ENCODE results near the gene RFTN1. TPM values are rescaled to one million over a fixed set of nuclear protein-coding genes. Genes with fewer than 3 reads are reported as not detected.

Gene RFTN1
- total and polyA plus RNA-seq, 2 of the 8 experiments (the other 6 are each of a cell fraction or from before 2014, with no cell fraction given), result 4.6 to 6.7 TPM

- Histone ChIP-seq H4K5ac (ENCODE audit: insufficient read length, low read depth, low read length) (no peak overlapping the region), H3K4me3 (ENCODE audit: extremely low read depth in 1 of 4, insufficient read depth in 2 of 4, low read depth in 3 of 4, low read length in 4 of 4) (no peak overlapping the region), H2BK12ac (ENCODE audit: low read depth, low read length) (no peak overlapping the region), H3K18ac (ENCODE audit: extremely low read depth, low read length) (no peak overlapping the region), H3K14ac (ENCODE audit: insufficient read length) (no peak overlapping the region), H2BK20ac (ENCODE audit: low read length) (no peak overlapping the region), H3K79me2 (ENCODE audit: control insufficient read depth in 1 of 2, insufficient read depth in 2 of 2, low read length in 2 of 2) (no peaks in the 10 kb centered on the region), H3K36me3 (ENCODE audit: control insufficient read depth in 2 of 4, insufficient read depth in 4 of 4, low read length in 3 of 4) (peaks cover 0 to 13% (median 3%) of the 10 kb centered on the region in 4 experiments; a peak in 4 of 8 replicates), H4K20me1 (replicated peaks in 1 of 2; ENCODE audit: control insufficient read depth in 1 of 2, insufficient read depth in 2 of 2, low read length in 2 of 2) (no peaks in the 10 kb centered on the region), H3K27me3 (replicated peaks in 1 of 4; ENCODE audit: control insufficient read depth in 3 of 4, extremely low read depth in 1 of 4, insufficient read depth in 3 of 4, low read length in 3 of 4) (no peaks in the 10 kb centered on the region), H2BK120ac (replicated peaks; ENCODE audit: low read depth, low read length) (no peak overlapping the region), H3K56ac (replicated peaks; ENCODE audit: insufficient read length, low read depth, low read length) (no peak overlapping the region), H3K23me2 (ENCODE audit: low read depth, low read length) (no peaks in the 10 kb centered on the region), H3K23ac (ENCODE audit: insufficient read length) (no peak overlapping the region), H3K9me3 (ENCODE audit: insufficient read depth in 2 of 2, low read depth in 1 of 2, low read length in 1 of 2) (peaks cover 0 to 4% of the 10 kb centered on the region in 2 experiments; a peak in 2 of 4 replicates), H2BK5ac (ENCODE audit: low read depth, low read length) (no peak overlapping the region), H4K91ac (replicated peaks; ENCODE audit: insufficient read length, low read length) (no peak overlapping the region), H3K79me1 (ENCODE audit: low read depth, low read length) (0 out of 2 replicates have a peak, but pooled peaks cover 2% of the 10 kb centered on the region), H2AFZ (ENCODE audit: low read length) (no peak overlapping the region), H2AK5ac (ENCODE audit: low read depth, low read length) (no peak overlapping the region), H3K9ac (replicated peaks in 1 of 4; ENCODE audit: extremely low read depth in 1 of 4, low read depth in 3 of 4, low read length in 3 of 4) (no peak overlapping the region), H2BK15ac (ENCODE audit: low read length) (no peak overlapping the region), H4K8ac (ENCODE audit: extremely low read depth, insufficient read depth, low read length) (no peak overlapping the region), H3K4ac (replicated peaks; ENCODE audit: insufficient read length, low read depth, low read length) (no peak overlapping the region), H3K27ac (ENCODE audit: low read depth, low read length) (no peak overlapping the region; the same call in 1 of the 2 replicates), H3K4me2 (ENCODE audit: insufficient read depth in 1 of 2, low read depth in 2 of 2, low read length in 2 of 2) (no peak overlapping the region), H3K4me1 (replicated peaks in 1 of 4; ENCODE audit: control insufficient read depth in 3 of 4, insufficient read depth in 4 of 4, low read length in 3 of 4) (peaks cover 0 to 9% (median 3%) of the 10 kb centered on the region in 4 experiments; a peak in 3 of 7 replicates)
- DNase-seq (ENCODE audit: low read depth in 1 of 2, low spot score in 2 of 2), result no peak
- ChIA-PET POLR2A (ENCODE audit: partially characterized antibody) (interaction anchor here (1.0 kb wide), 1 partner anchor 20 kb away, joined by 4 read pairs; no protein-coding TSS in a partner anchor), CTCF (ENCODE audit: partially characterized antibody) (interaction anchor here (1.1 kb wide), 1 partner anchor 190 kb away, joined by 3 read pairs; no protein-coding TSS in a partner anchor)
- no peak for FAIRE-seq
- 96% methylated on average over 6 of the region's 6 CpGs; no CpG with 5 or more reads in 1 of the 2 experiments for WGBS, 2 experiments (ENCODE audit: extremely low coverage in 1 of 2, insufficient coverage in 1 of 2, insufficient read length in 1 of 2, insufficient replicate concordance in 2 of 2, low coverage in 1 of 2, low lambda C conversion rate in 2 of 2, missing lambda C conversion rate in 1 of 2)
- no peak for TF ChIP-seq JUND (IDR thresholded peaks at IDR 0.05; ENCODE audit: low read length)
- no peak for TF ChIP-seq CTBP2 (IDR thresholded peaks at IDR 0.05; ENCODE audit: borderline replicate concordance, insufficient read depth, insufficient read length, low read length)
- TF ChIP-seq ATF3 (IDR thresholded peaks at IDR 0.05; ENCODE audit: insufficient read depth, low read depth, low read length), result no peak
These were observed 185.4 kb downstream of the RFTN1 start for GRCh38 chr3:16328124-16328523.

All from H1 (cell line).